DND-41 (cell line): ENCODE results near the gene ZNF366.

Experiments
- ATAC-seq: fragments of 200-7000 bp; cut with Tn5 transposase; 3 replicates; pipeline ENCODE4 v1.9.1; 2021; ENCODE audit warnings: low read depth; ENCODE audit not compliant: insufficient read depth
- DNase-seq: peaks from one replicate; pipeline ENCODE4 v3.0.0-alpha.2; 2020
- H2AFZ ChIP-seq: 2 replicates; pipeline ENCODE4 v1.6.0; 2012; ENCODE audit warnings: low read depth, low read length
- H3K27ac ChIP-seq: 2 replicates; pipeline ENCODE4 v1.5.1; 2012; ENCODE audit warnings: low read length, inconsistent platforms
- H3K27me3 ChIP-seq: fragments of 200-600 bp; sonication (generic); 2 replicates; pipeline ENCODE4 v1.6.0; 2012; ENCODE audit warnings: low read length, mild to moderate bottlenecking, inconsistent platforms; ENCODE audit not compliant: insufficient read depth, poor library complexity
- H3K36me3 ChIP-seq: 2 replicates; pipeline ENCODE4 v1.5.1; 2012; ENCODE audit warnings: low read length, inconsistent platforms; ENCODE audit not compliant: insufficient read depth
- H3K4me1 ChIP-seq: 2 replicates; pipeline ENCODE4 v1.5.1; 2012; ENCODE audit warnings: mild to moderate bottlenecking, low read length; ENCODE audit not compliant: insufficient read depth
- H3K4me2 ChIP-seq: 2 replicates; pipeline ENCODE4 v1.6.0; 2012; ENCODE audit warnings: mild to moderate bottlenecking, moderate library complexity, low read length, inconsistent platforms; ENCODE audit not compliant: insufficient read depth
- H3K4me3 ChIP-seq, 2 experiments: fragments of 200-600 bp in 1 of 2; shearing (Covaris generic) in 1 of 2; 2 replicates each; pipeline ENCODE4 v1.5.1; 2012 to 2016; ENCODE audit warnings: inconsistent platforms in 2 of 2, low read length in 2 of 2, mild to moderate bottlenecking in 2 of 2, low read depth in 1 of 2, moderate library complexity in 1 of 2
- H3K79me2 ChIP-seq: 2 replicates; pipeline ENCODE4 v1.6.0; 2012; ENCODE audit warnings: low read length, inconsistent platforms; ENCODE audit not compliant: insufficient read depth
- H3K9ac ChIP-seq: 2 replicates; pipeline ENCODE4 v1.6.0; 2012; ENCODE audit warnings: low read depth, mild to moderate bottlenecking, inconsistent platforms, low read length, moderate library complexity
- H3K9me3 ChIP-seq: 2 replicates; pipeline ENCODE4 v1.5.1; 2012; ENCODE audit warnings: low read length, moderate library complexity, mild to moderate bottlenecking, inconsistent platforms; ENCODE audit not compliant: insufficient read depth, severe bottlenecking
- H4K20me1 ChIP-seq: 2 replicates; pipeline ENCODE4 v1.6.0; 2012; ENCODE audit warnings: low read length; ENCODE audit not compliant: insufficient read depth
- CTCF ChIP-seq: IDR thresholded peaks from 2 replicates; pipeline ENCODE4 v1.5.1; 2012; ENCODE audit warnings: borderline replicate concordance, low read length, moderate library complexity, mild to moderate bottlenecking; ENCODE audit not compliant: poor library complexity, severe bottlenecking; ENCODE audit errors: extremely low read depth
- EZH2 ChIP-seq: IDR thresholded peaks from 3 replicates; pipeline ENCODE4 v1.6.1; 2012; ENCODE audit warnings: borderline replicate concordance, low read depth, mild to moderate bottlenecking, moderate library complexity, low read length, inconsistent platforms; ENCODE audit not compliant: severe bottlenecking

Gene ZNF366

GRCh38 chr5:72482046-72482445 is 25.2 kb downstream of the ZNF366 start:
- TF ChIP-seq CTCF (no peak), EZH2 (no peak)
- Histone ChIP-seq H3K4me1 (no peaks in the 10 kb centered on the region), H4K20me1 (no peaks in the 10 kb centered on the region), H3K9me3 (no peaks in the 10 kb centered on the region), H2AFZ (no peak overlapping the region), H3K27ac (no peak overlapping the region), H3K4me3 (no peak overlapping the region), H3K79me2 (no peaks in the 10 kb centered on the region), H3K27me3 (peaks cover 9% of the 10 kb centered on the region), H3K4me2 (no peak overlapping the region), H3K36me3 (no peaks in the 10 kb centered on the region), H3K9ac (no peak overlapping the region)
- DNase-seq, result no peak
- ATAC-seq, result no peak

- Histone ChIP-seq H2AFZ (no peak overlapping the region), H3K9ac (no peak overlapping the region)
These were observed 26.4 kb downstream of the ZNF366 start for GRCh38 chr5:72480841-72481240.

GRCh38 chr5:72479921-72480320 is 27.3 kb downstream of the ZNF366 start:
- no peak for DNase-seq
- H3K79me2 ChIP-seq, result no peaks in the 10 kb centered on the region
- TF ChIP-seq CTCF (no peak), EZH2 (no peak)
- H3K9ac ChIP-seq, result no peak overlapping the region
- no peak for ATAC-seq
- no peak overlapping the region for H3K4me3 ChIP-seq
- no peak overlapping the region for H3K4me2 ChIP-seq
- no peaks in the 10 kb centered on the region for H3K4me1 ChIP-seq
- no peak overlapping the region for H3K27ac ChIP-seq
- peaks cover 11% of the 10 kb centered on the region for H3K27me3 ChIP-seq
- H3K9me3 ChIP-seq, result no peaks in the 10 kb centered on the region
- H3K36me3 ChIP-seq, result no peaks in the 10 kb centered on the region
- H2AFZ ChIP-seq, result no peak overlapping the region
- no peaks in the 10 kb centered on the region for H4K20me1 ChIP-seq

More at GRCh38 chr5:72480841-72481240, 26.4 kb downstream of the ZNF366 start:
- H3K27ac ChIP-seq, result no peak overlapping the region
- H4K20me1 ChIP-seq, result no peaks in the 10 kb centered on the region
- H3K36me3 ChIP-seq, result no peaks in the 10 kb centered on the region
- peaks cover 9% of the 10 kb centered on the region for H3K27me3 ChIP-seq
- no peaks in the 10 kb centered on the region for H3K9me3 ChIP-seq
- ATAC-seq, result no peak
- TF ChIP-seq CTCF (no peak), EZH2 (no peak)
- H3K4me2 ChIP-seq, result no peak overlapping the region
- no peak overlapping the region for H3K4me3 ChIP-seq
- no peaks in the 10 kb centered on the region for H3K4me1 ChIP-seq
- no peaks in the 10 kb centered on the region for H3K79me2 ChIP-seq
- no peak for DNase-seq

GRCh38 chr5:72478684-72479083 is 28.5 kb downstream of the ZNF366 start:
- Histone ChIP-seq H3K4me1 (no peaks in the 10 kb centered on the region), H3K27ac (no peak overlapping the region), H3K9me3 (no peaks in the 10 kb centered on the region), H3K4me2 (no peak overlapping the region), H2AFZ (no peak overlapping the region), H3K9ac (no peak overlapping the region), H4K20me1 (no peaks in the 10 kb centered on the region), H3K4me3 (no peak overlapping the region), H3K36me3 (no peaks in the 10 kb centered on the region), H3K27me3 (peaks cover 11% of the 10 kb centered on the region), H3K79me2 (no peaks in the 10 kb centered on the region)
- TF ChIP-seq CTCF (no peak), EZH2 (no peak)
- DNase-seq, result no peak
- ATAC-seq, result no peak
